Stimulated activated CD4-positive, alpha-beta T cell treated with anti-CD3 and anti-CD28 coated beads, Interleukin-15, amount 100 ng/mL, for 1 hour (primary cell): ENCODE results near the gene FCN3.
"Not testable (repeated sequence)": the region's sequence is repeated elsewhere in the genome, so short reads cannot be mapped to it uniquely, and the experiment has no call there.

Experiments
- DNase-seq, 2 donors: peaks; one replicate each; pipeline ENCODE4 v3.0.0-alpha.2; 2020; ENCODE audit warnings: low read depth in 1 of 2, low spot score in 1 of 2

The FCN3 gene

DNA sequence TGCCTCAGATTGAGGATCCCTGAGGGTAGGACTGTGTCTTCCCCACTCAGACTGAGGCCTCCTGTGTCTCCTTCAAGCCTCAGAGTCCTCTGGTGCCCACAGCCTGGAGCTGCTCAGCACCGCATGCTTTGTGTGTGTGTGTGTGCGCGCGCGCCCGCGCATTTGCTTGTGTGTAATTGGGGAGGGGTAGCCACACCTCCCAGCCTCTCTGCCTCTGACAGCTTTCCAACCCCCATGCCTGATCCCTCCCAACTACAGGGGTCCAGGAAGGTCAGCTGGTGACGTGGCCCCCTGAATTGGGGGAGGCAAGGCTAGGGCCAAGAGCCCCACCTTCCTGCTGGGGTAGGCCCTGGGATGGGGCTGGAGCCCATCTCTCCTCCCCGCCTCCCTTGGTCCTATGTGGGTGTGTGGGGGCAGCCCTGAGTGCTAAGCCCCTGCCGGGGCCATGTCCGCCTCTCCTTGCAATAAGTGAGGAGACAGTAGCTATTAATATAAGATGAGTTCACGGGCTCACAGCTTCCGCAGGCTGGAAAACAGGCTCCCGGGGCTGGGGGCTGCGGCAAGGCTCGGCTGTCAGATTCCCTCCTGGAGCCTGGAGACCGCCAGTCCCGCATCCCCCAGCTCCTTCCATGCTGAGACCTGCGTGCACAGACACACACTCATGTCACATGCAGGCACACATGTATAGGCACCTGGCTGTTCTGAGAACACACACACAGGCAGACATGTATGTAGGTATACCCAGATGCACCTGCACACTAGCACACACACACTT lies 24.8 kb upstream of the FCN3 start:
- no peak for DNase-seq

DNA sequence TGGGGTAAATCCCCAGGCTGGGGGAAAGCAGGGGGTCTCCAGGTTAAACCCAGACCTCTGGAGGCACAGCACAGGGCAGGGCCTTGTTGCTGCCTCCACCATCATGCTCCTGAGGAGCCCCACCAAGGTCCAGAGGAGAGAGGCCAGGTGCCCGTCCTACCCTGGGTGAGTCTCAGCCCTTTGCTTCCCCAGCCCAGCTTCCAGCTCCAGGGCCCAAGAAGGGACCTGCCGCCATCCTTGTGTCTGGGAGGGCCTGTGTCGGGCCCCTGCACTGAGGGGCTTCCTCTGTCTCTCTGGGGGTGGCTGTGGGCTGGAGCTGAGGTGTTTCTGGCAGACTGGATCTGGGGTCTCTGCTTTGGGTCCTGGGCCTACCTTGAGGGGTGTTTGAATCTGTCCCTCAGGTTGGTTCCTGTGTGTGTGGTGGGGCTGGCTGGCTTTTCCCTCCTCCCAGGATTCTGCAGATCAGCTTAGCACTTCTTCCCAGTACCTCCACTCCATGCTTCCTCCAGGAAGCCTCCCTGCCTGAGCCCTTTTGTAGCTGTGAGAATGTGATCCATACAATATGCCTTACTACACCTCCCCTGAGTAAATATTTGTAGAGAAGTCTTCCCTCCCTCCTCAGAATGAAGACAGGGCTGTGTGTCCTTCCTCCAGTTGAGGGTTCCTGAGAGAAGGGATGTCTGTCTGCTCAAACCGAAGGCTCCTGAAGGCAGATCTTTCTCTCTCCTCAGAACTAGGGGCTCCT lies 24.0 kb upstream of the FCN3 start:
- DNase-seq: no peak

DNA sequence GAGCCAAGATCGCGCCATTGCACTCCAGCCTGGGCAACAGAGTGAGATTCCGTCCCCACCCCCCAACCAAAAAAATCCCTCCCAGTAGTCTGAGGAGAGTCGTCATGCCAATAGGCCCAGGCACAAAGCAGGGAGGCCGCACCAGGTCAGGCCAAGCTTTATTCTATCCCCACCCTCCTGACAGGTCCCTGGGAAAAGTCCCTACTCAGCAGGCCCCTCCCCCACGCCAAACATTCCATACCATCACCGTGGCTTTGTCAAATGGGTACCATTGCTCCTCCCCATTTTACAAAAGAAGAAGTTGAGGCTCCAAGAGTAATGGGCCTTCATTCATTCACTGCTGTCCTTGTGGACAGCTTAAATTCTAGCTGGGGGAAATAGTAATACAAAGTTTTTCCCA lies 23.1 kb upstream of the FCN3 start:
- DNase-seq: no peak

- DNase-seq: no peak
These were observed 22.5 kb upstream of the FCN3 start for GRCh38 chr1:27397110-27397509.

- peak; percentile 57 to 67 for DNase-seq
These were observed 21.0 kb upstream of the FCN3 start for GRCh38 chr1:27395441-27396195.

DNA sequence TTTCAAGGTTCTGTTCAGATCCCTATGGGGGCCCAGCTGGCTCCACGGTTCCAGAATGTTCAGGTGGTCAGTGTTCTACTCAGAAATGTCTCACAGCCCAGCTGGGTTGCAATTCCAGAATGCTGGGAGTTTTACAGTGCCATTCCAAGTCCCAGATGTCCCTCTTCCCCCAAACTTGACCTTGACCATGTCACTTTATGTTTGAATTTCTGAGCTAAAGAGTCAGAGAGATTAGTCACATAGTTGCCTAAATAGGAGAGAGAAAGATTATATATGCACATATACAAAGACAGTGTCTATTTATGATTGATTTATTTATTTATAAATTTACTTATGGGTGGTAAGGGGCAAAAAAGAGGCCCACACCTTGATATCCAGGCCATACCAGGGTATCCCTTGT lies 20.3 kb upstream of the FCN3 start:
- DNase-seq: no peak

DNA sequence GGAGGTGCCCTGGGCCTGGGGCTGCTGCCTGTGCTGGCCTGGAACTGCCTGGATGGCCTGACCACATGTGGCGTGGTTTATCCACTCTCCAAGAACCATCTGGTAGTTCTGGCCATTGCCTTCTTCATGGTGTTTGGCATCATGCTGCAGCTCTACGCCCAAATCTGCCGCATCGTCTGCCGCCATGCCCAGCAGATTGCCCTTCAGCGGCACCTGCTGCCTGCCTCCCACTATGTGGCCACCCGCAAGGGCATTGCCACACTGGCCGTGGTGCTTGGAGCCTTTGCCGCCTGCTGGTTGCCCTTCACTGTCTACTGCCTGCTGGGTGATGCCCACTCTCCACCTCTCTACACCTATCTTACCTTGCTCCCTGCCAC lies 19.6 kb upstream of the FCN3 start:
- no peak for DNase-seq

GRCh38 chr1:27393641-27394281 lies 19.1 kb upstream of the FCN3 start:
- no peak for DNase-seq

DNA sequence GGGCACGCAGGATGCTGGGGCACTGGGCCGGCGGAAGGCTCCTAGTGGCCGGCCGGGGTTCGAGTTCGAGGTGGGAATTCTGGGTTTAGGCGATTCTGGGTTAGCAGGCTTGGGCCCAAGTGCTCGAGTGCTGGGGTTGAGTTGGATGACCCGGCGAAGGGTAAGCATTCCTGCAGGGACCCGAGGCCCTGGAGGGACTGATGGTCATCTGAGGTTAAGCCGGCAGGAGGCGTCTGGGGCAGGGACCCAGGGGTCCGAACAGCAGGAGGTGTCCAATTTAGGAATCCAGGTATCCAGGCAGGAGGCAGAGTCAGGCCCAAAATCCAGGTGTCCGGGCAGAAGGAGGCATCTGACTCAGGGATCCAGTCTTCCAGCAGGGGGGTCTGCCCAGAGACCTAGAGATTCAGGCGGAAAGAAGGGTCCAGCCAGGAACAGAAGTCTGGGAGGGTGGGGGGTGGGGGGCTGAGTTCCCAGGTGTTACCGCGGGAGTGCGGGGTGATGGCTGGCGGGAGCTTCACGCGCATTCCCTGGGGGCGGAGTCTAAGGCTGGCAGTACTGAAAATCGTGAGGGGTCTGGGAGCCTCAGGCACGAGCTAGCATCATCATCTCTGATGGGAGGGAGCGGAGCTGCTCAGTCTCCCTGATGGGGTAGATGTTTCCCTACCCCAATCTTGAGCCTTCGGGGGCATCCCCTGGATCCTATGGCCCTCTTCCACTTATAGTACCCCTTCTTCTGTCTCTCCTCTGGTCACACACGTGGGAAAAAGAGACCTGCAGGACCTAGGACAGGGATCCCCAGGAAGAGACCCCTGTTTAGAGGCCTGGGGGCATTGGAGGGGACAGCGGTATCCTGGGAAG lies 18.4 kb upstream of the FCN3 start:
- DNase-seq: no peak

DNA sequence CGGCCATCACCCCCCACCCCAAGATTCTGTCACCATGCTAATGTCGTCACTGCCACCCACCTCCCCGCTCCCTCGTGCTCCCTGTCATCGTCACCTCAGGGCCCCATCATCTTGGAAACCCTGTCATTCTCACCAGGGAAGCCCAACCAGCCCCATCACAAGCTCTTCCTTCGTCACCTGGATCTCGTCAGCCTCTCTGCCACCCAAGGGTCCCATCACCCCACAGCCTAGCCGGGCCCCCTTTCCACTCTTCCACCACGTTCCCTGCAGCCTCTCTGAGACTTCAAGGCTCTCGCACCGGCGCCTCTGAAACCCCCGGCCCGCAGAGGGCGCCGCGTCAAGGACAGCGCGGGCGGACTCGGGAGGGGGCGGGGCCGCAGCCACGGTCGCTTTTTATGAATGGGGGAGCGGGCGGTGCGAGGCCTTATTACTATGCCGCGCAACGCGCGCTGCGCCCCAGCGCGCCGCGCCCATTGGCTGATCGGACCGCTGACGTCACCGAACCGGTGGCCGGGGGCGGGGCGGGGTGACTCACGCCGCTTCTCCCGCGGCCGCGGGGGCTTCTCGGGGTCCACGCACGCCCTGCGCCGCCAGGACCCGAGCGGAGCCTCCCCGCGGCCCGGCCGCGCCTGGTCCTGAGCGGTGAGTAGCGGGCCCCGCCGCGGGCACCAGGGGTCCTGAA lies 17.6 kb upstream of the FCN3 start, which contains the start of gene GPR3:
Gene GPR3 (plus strand): TSS at position 527 of the 682 bp plus-strand sequence. CDS start 1,177 bp downstream, outside the sequence.
- DNase-seq: peak; percentile 86 to 94

- no peak for DNase-seq
These were observed 17.0 kb upstream of the FCN3 start for GRCh38 chr1:27391511-27392095.

DNA sequence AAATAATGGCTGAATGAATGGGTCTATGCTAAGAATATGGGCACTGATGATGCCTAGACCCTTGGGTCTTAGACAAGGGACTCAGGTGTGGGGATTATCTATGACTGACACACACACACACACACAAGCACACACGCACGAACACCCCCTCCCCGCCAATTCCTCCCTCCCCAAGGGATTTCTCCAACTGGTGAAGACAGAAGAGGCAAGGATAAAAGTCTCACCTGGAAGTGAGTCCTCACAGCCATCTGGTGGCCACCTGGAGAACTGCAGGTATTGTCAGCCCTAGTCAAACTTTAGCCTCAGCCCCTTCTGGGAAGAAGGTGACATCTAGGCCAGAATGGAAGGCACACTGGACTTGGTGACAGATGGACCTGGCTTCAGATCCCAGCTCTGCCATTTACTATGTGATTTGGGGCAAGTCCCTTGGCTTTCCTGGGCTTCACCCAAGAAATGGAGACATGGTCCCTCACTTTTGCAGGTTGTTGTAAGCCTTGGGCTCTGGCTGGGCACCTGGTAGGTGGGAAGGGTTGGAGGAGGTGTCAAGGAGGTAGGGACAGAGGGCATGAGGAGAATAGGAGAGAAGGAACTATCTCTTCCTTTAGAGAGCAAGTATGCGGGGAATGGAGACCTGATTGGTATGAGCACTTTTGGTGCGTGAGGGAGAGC lies 13.8 kb upstream of the FCN3 start:
- peak; percentile 40 to 65 for DNase-seq

DNA sequence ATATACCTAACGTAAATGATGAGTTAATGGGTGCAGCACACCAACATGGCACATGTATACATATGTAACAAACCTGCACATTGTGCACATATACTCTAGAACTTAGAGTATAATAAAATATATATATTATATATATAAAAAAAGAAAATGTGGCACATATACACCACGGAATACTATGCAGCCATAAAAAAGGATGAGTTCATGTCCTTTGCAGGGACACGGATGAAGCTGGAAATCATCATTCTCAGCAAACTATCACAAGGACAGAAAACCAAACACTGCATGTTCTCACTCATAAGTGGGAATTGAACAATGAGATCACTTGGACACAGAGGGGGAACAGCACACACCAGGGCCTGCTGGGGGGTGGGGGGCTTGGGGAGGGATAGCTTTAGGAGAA lies 10.2 kb upstream of the FCN3 start:
- not testable (repeated sequence) for DNase-seq

- no peak for DNase-seq
These were observed 9.0 kb upstream of the FCN3 start for GRCh38 chr1:27383661-27384060.

DNA sequence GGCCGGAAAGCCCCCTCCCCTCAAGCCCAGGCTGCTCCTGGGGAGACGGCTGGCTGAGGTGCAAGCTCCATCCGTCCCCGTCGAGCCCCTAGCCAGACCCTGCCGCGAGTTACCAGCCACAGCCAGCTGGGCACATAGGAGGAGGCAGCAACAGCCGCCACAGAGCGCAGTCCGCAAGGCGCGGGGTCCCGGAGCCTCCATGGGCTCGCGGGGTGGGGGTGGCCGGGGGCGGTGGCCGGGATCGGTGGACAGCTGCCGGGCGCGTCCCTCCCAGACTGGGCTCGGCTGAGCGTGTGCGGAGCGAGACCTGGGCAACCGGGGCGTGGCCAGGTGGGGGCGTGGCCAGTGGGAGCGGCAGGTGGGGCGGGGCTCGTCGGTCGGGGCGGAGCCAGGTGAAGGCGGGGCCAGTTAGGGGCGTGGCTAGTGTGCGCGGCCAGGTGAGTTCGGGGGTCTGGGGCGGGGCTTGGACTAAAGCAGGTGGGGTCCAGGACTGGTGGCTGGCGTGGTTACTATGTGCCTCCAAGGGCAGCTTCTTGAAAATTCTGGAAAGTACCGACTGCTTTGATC lies 8.5 kb upstream of the FCN3 start, which contains the start of gene CD164L2:
Gene CD164L2 (minus strand): TSS at position 295 of the 567 bp plus-strand sequence. CDS start 94 bp downstream, at position 201.
- DNase-seq: peak; percentile 16 to 31

GRCh38 chr1:27381969-27382762 lies 7.5 kb upstream of the FCN3 start:
- no peak for DNase-seq
